GM18868 (cell line): Measurements from ENCODE around the gene MIER1.

ENCODE experiments used
- ATAC-seq: cut with Tn5 transposase; IDR thresholded peaks from one replicate; pipeline ENCODE4 v1.9.1; 2021; ENCODE audit warnings: mild to moderate bottlenecking, moderate library complexity; ENCODE audit not compliant: unreplicated experiment

The MIER1 gene

DNA sequence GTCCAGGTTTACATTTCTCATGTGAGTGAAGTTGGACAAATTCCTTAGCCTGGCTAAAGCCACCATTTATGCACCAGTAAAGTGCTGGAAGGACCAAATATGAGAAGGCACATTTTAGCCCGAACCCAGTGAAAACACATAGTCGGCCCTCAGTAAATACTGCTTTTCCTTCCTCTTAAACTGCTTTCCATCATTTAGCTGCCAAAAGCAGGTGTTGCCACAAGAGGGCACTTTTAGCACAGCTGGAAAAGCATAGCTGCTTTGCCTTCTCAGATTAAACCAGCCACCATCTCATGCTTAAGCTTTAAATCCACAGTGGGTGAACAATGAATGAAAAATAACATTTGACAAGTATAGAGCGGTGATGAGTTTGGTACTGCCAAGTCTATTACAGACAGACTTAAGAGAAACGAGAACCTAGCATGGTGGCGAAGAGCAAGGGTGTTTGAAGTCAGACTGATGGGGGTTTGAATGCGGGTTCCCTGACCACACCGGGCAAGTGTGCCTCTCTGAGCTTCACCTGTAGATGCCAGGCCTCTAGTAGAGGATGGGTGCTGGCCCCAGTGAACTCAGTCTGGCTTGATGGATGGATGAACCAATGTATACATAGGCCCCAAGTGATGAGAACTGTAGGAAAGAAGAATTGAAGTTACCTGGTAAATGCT lies 71.4 kb downstream of the MIER1 start:
- peak; percentile 84 for ATAC-seq

DNA sequence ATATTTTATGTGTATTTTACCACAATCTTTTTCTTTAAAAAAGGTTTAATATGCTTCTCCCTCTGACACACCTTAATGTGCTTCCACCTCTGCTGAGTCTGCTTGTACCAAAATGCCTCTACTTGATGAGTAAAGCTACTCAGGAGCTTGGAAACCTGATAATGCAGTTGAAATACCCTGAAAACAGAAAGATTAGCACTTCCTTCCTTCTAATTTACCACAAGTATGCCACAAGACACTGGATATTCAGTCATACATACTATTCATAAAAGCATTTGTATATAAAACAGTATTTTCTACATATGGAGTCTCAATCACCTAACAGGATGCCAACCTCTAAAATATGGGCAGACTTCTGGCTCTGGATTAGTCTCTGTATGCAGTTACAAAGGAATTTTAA lies 74.2 kb downstream of the MIER1 start:
- no peak for ATAC-seq

DNA sequence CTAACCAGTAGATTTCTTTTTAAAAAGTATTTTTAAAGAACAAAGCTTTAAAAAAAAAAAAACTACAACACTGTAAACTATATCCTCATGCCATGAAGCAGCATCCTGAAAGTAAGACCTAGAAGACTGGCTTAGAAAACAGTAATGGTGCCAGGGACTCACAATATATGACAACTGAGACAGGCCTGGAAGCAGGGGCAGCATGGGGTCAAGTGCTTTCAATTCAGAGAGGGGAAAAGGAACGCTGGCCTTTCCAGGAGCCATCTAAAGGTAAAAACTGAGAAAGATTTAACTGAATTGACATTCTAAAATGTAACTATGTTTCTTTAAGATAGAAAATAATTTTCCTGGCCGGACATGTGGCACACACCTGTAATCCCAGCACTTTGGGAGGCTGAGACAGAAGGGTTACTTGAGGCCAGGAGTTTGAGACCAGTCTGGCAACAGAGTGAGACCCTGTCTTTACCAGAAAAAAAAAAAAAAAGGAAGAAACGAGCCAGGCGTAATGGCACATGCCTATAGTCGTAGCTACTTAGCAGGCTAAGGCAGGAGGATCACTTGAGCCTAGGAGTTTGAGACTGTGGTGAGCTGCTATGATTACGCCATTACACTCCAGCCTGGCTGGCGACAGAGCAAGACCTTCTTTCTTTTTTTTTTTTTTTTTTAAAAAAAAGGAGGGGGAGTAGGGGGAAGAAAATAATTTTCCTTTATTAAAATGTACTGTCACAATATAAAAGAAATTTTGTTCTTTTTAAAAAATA lies 75.0 kb downstream of the MIER1 start:
- ATAC-seq = no peak

DNA sequence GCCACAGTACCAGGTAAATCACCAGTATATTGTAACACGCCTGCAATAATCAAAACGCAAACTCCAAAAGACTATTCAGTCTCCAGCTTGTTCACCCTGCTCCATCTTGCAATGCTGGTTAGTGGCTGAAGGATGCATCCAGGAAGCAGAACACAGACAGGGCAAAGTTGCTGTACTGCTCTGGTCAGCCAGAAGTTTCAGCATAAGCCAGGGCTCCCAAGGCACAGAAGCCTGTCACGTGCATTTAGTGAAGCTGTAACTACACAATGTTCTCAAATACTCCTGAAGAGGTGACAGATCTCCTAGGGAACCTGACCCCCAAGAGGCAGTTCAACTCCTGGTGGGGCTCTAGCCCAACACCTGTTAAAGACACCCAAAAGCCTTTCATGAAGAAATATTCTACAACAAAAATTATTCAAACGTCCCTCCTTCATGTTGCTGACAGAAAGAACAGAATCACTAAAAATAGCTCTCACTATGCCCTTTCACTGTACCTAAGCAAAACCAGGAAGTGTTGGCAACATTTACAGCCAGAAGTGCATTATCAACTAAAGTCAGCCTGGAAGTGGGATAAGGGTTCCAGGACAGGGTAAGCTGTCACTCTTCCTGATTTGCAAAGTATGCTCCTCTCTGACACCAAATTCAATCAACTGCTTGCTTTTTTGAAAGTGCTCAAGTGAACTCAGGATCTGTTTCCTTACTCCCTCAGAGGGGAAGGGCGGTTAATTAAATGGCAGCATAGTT lies 77.1 kb downstream of the MIER1 start:
- no peak for ATAC-seq

DNA sequence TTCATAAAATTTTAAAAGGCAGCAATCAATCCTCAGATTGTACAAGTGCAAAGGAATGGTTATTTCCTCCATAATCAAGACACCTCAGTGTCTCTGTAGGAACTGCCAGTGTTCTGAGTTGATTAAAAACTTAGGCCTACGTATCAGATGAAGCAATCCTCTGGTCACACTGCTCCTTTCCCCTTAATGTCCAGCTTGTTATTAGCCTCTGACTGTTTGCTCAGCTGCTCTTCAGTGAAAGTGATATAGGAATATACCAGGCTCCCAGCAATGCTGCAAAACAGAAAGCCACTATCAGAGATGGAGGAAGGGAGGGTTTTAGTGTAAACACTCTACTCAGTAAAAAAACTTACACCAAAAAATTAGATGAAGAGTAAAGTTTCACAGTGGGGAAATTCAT lies 79.4 kb downstream of the MIER1 start:
- ATAC-seq = no peak

DNA sequence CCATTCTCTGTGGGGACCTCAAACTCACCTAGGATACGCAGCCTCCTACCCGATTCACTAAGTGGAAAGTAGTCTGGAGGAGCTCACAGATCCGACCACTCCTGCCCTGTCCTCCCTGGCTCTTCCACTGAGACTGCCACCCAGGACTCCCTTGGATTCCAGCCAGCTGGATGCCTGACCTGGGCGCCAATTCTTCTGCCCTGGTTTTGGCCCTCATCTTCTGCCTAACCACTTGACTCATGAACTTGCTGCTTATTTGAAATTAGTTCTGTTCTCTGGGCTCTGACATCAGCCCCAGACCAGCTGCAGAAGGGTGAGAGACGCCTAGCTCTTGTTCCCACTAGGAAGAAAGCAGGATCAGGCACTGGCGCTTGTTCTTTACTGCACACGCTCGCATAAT lies 80.3 kb downstream of the MIER1 start:
- ATAC-seq = no peak

DNA sequence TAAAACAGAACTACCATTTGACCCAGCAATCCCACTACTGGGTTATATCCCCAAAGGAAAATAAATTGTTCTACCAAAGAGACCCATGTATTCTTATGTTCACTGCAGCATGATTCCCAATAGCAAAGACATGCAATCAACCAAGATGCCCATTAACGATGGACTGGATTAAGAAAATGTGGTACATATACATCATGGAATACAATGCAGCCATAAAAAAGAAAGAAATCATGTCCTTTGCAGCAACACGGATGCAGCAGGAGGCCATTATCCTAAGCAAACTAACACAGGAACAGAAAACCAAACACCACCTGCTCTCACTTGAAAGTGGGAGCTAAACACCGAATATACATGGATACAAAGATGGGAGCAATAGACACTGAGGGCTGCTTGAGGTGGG lies 85.0 kb downstream of the MIER1 start:
- ATAC-seq = no peak

DNA sequence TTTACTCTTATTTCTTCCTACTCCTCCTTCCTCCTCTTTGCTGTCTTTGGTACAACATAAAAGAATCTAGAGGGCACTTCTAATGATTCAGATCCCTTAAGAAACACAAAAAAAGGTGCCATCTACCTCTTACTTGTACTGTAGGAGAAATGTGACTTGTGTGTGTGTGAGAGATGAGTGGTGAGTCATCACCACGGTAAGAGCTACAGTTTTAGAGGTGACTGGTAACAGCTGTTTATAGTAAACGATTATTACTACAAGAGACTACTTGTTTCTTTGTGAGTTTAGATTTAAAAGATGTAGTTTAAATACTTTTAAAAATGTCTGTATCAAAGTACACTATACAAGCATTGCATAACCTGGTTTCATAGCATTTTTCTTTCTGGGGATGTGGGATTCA lies 88.8 kb downstream of the MIER1 start:
- ATAC-seq = peak; percentile 58

DNA sequence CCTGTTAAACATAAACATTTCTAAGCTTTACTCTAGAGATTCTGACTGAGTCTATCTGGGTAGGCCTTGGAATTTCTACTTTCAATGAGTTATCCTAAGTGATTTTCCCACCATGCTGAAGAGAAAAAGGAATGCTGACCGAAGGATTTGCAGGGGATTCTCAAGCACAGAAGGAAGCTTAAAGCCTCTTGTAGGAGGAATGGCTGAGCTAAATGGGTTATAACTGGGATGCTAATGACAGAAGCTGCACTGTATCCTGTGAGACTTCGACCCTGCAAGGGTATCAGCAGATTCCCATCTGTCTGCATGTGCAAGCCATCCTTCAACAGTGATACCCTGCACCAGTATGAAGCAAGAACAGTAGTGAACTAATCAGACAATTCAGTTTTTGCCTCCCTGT lies 93.8 kb downstream of the MIER1 start:
- ATAC-seq = no peak

DNA sequence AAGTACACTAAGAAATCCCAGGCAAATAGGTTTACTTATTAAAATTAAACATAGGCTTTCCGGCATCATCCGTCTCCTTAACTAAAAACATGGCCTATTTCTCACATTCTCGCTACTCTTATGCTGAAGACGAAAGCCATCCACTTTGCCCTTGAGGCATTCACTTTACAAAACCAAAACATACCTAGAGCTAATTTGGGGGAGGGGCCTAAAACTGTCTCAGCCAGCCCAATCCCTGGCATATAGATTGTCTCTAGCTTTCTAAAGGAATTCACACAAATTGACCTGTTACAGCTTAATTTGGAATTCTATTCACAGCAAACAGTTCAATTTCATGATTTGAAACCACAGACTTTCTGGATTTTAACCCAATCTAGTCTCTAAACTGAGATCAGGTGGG lies 94.3 kb downstream of the MIER1 start:
- ATAC-seq = no peak

DNA sequence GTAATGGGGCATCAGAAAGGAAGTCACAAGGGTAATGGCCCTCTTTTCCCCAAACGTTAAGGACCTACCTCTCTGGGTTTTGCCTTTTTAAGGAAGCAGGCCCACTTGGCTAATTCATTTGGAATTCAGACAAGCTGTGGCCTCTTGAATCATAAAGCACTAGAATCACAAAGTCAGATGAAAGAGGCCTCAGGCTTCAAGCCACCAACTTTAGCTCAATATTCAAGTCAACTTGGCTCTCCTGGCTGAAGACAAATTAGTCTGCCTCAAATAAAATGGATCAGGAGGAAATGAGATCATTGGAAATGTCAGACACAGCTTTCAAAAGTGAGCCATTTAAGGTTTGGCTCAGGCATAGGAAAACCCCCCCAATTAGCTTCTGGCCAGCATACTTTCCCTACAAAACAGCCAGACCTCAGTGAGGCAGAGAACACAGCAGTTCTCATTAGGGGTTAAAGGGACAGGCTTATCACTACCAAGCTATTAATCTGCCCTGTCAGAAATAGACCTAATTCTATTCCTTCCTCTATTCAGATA lies 94.9 kb downstream of the MIER1 start:
- ATAC-seq = no peak

DNA sequence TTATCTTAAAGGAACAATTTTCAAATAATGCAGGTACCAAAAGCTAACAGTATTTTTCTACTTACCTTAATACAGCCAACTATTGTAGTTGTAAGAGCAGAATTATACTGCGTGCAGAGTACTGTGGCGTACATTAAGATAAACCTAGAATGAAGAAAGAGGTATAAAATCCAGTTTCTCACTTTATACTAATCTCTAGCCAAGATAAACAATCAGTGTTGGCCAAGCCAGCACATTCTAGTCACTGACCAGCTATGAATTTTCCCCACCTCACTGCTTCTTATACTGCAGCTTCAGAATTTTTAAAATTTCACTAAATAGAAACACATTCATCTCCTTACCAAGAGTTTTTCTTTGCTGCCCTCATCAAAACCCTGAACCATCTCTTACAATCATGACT lies 95.5 kb downstream of the MIER1 start:
- ATAC-seq = no peak

DNA sequence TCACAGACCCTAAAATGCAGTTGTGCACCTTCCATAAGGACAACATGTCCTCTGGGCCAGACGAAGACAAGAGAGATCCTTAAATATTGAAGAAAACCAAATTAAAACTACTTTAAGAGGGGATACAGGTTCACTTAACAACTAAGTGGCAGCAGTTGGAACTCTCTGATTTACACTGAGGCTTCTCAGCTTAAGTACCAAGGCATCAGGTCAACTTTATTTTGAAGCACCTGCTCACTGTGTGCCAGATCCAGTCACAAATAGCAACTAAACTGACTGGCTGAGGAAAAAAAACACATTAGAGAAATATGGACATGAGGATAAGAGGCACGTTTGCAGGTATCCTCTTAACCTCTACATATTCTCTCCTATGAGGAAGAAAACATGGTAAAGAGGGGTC lies 96.0 kb downstream of the MIER1 start:
- ATAC-seq = no peak

DNA sequence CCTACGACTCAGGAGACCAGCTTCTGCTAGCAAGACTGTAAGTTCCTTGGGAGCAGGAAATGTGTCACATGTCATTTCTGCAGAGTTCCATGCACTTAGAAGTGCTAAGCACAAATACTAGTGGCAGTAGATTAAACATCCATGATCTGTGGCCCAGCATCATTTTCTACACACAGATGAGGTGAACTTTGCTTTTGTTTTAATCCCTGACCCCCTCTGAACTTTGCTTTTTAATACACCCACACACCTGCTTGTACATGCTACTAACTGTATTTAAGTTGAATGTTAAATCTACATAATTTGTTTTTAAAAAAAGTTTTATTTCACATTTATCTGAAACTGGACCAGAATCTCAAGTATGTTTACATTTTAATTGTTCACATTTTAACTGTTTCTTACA lies 104.7 kb downstream of the MIER1 start:
- no peak for ATAC-seq

DNA sequence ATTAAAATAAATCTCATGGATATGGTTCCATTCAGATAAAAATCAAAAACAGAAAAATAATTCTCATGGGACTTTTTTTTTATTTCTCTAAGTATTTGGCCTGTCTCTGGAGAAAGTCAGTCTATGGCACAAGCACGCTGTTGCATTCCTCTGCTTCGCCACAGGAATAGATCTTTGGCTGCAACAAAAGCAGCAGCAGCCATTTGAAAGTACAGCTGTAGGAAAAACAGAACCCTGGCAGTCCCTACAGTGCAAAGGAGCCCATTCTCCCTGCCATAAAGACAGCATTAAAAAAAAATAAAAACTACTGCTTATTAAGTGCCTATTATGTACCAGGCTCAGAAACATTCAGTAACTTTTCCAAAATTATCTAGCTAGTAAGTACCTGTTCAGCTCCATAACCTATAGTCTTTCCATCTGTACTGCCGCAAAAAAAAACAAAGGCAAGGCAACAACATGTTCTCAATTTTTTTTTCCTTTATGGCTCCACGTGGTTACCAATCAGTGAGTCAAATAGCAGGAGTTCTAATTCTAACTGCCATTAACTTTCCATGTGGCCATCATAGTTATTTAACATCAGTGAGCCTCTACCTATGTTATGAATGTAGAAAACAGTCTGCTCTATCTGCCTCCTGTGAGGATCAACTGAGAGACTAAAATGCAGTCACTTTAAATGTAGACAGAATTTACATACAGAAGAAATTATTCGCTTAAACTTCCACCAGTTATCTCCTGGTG lies 106.5 kb downstream of the MIER1 start:
- ATAC-seq = no peak

DNA sequence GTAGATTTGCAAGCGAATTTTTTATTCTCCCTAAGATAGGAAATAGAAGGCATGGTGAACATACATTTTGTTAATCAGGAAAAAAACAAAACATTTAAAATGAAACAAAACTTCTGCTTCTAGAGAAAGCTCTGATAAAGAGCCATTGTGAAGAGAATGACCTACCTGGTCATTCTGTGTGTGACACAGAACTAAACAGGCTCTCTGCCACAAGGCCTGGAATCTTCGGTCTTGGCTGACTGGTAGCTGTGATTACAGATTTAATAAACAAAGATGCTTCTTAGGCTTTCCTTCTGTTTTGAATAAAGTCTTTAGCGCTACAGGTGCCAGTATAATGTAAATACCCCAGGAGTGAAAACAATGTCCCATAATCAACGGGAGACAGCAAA lies 107.1 kb downstream of the MIER1 start:
- no peak for ATAC-seq
